GM12874 (cell line): ENCODE data around the gene NPFF.

Experiments used
- CTCF ChIP-seq: IDR thresholded peaks from 2 replicates; pipeline ENCODE4 v1.5.1; 2011; ENCODE audit warnings: low read depth, mild to moderate bottlenecking, control low read depth, low read length, moderate library complexity; ENCODE audit not compliant: insufficient read depth

Gene NPFF

DNA sequence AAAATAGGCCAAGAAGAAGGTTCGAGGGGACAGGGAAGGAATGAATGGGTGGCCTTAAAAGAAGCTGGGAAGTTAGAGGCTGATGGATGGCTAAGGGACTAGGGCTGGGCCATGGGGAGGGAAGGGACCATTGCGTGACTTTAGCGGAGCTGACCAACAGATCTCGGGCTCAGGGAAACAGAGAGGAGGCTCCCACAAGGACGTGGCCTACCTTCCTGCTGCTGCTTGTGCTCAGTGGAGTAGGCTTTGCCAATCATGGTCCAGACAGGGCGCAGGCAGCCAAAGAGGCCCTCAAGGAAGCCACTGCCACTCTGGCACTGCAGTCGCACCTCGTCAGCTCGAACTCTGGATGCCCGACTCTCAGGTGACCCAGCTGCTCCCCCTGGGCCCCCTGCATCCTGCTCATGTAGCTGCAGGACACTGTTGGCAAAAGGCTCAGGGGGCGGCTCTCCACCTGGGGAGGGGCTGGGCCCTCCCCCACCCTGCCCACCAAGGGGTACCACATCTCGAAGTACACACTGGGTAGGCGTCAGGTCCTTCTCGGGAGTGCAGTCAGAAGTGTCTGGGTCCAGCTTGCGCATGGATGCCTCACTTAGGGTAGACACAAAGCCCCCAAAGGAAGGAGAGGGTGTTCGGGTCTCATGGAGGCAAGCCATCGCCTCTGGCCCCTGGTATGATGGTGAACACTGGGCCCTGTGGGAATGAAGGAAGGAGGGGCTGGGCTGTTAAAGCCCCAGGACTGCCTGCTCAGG, 20.4 kb downstream of the NPFF start:
- TF ChIP-seq CTCF: no peak

- TF ChIP-seq CTCF: no peak
These were observed 21.1 kb downstream of the NPFF start for GRCh38 chr12:53485955-53486735.

GRCh38 chr12:53484686-53485575, 22.4 kb downstream of the NPFF start:
- TF ChIP-seq CTCF: no peak

GRCh38 chr12:53483979-53484377, 23.3 kb downstream of the NPFF start:
- no peak for TF ChIP-seq CTCF

GRCh38 chr12:53483225-53483978, 23.9 kb downstream of the NPFF start:
- no peak for TF ChIP-seq CTCF

DNA sequence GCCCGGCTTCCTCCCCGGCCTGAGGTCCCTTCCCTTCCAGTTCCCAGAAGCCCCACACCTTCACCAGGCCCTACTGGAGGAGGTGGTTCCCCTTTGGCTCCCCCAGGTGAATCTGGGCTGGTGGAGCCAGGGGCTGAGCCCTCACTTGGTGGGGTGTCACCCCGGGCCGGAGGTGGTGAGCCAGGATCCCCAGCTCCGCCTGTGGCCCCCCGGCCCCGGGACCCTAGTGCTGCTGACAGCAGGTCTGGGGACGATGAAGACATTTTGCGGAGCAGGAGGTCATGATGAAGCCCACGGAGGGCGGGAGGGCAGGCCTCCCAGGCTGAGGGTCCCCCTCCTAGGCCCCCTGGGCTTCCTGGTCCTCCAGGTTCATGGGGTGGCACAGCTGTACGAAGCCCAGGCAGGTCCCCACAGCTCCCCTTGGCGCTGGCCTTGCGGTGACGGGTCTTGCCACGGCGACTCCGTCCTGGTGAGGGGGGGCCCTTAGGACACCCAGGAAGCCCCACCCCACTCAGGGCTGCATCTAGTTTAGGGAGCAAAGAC, 24.6 kb downstream of the NPFF start:
- TF ChIP-seq CTCF: no peak
